ENCODE results near the gene EPDR1.

The EPDR1 gene

GRCh38 chr7:37977243-37977642, 56.8 kb downstream of the EPDR1 start:
- no peak overlapping the region for H3K27ac ChIP-seq
- TF ChIP-seq CTCF (IDR thresholded peaks at IDR 0.05) (no peak), ZFX (IDR thresholded peaks at IDR 0.05; ENCODE audit: borderline replicate concordance) (no peak)

DNA sequence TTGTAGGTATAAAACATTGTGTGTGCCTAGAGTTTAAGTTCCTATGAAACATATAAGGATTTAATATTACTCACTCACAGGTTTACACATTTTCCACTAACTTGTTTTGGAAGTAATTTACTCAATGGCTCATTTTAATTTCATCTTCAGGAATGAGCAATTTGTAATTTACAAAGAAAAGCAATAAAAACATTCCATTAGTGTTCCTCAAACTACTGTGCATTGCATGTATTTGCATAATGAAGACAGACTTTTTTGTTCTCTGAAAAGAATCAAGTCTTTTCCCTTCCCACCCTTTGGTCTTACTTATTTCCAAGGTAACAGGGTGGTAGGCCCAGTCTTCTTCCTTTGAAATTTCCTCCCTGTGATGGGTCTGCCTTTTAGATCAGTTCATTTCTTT, 61.2 kb downstream of the EPDR1 start:
- H3K27ac ChIP-seq, result no peak overlapping the region
- no peak for TF ChIP-seq CTCF (IDR thresholded peaks at IDR 0.05)
- TF ChIP-seq ZFX (IDR thresholded peaks at IDR 0.05; ENCODE audit: borderline replicate concordance), result no peak

GRCh38 chr7:37982423-37982822, 62.0 kb downstream of the EPDR1 start:
- no peak for TF ChIP-seq CTCF (IDR thresholded peaks at IDR 0.05)
- H3K27ac ChIP-seq, result no peak overlapping the region

DNA sequence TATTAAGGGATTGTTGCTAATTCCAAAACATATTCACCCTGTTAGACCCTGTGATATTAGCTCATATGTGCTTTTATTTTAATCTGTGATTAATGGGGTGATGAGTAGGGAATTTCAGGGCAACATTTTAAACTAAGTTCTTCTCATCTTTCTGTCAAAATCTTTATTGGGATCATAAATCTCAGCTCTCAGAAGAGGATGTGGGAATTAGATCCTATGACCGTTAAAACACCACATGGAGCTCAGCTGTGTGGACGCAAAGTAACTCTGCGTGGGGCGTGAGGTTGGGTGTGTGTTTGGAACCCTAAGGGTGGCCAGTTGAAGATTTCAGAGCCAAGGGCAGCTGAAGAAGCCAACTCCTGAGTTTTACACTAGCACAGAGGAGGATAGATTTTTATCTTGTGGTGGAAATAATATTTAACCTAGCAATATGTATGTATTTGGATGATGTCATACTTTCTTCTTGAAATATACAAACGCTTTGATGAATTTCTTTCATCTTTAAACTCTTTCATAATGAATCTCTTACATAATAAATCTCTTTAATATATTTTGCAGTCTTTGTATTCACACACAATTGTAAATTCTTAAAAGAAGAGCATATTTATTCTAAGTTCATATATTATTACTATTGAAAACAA, 64.4 kb downstream of the EPDR1 start:
- no peak overlapping the region for H3K27ac ChIP-seq
- no peak for TF ChIP-seq CTCF (IDR thresholded peaks at IDR 0.05)
- TF ChIP-seq ZFX (IDR thresholded peaks at IDR 0.05; ENCODE audit: borderline replicate concordance), result no peak

GRCh38 chr7:37986908-37987330, 66.5 kb downstream of the EPDR1 start:
- no peak overlapping the region for H3K27ac ChIP-seq
- no peak for TF ChIP-seq ZFX (IDR thresholded peaks at IDR 0.05; ENCODE audit: borderline replicate concordance)
- TF ChIP-seq CTCF (IDR thresholded peaks at IDR 0.05), result no peak

DNA sequence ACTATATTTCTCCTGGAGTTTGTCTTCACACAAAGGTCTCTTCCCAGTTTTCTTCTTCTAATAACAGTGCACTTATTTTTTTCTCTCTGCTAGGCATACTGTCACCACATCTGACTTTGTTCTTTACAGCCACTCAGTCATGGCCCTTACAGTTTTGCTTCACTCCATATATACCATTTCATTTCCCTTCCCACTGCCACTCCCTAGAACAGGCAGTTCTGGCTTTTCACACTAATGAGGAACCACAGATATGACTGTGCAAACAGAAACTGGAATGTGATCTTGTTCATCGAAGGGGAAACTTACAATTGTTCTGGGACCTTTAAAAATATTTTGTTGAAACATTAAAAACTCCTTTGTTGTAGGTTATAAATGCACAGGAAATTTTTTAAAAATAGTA, 67.3 kb downstream of the EPDR1 start:
- no peak for TF ChIP-seq CTCF (IDR thresholded peaks at IDR 0.05)
- TF ChIP-seq ZFX (IDR thresholded peaks at IDR 0.05; ENCODE audit: borderline replicate concordance), result no peak
- no peak overlapping the region for H3K27ac ChIP-seq

DNA sequence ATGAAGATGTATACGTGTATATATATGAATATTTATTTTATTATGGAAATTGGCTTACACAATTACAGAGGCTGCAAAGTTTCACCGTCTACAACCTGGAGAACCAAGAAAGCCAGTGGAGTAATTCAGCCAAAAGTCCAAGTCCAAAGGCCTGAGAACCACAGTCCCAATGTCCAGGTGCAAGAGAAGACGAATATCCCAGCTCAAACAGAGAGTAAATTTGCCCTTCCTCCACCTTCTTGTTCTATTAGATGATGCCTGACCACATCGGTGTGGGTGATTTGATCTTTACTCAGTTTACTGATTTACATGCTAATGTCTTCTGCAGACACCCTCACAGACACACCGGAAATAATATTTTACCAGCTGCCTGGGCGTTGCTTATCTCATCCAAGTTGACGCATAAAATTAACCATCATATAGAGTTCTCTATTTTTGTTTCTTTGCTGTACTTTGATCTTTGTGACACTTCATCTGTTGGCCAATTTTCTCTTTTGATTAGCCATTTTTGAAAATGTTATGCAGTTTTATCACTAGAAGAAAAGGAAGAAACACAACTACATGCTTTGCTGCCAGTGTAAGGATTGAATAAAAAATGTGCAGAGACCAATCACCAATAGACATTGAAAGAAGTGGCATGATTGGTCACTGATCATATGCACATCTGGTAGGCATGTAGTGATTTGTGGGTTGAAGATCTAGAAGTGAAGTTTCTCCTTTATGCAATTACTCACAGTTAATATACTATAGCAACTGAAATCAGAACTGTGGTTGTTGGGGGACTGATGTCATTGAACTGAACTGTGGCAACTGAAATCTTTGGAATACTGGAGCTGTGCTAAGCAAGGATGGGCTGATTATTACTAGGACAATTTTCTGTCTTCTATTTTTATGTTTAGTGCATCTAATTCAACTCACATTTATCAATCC, 68.5 kb downstream of the EPDR1 start:
- TF ChIP-seq ZFX (IDR thresholded peaks at IDR 0.05; ENCODE audit: borderline replicate concordance), result no peak
- TF ChIP-seq CTCF (IDR thresholded peaks at IDR 0.05), result no peak

More for the DNA sequence above, 68.5 kb downstream of the EPDR1 start:
- H3K27ac ChIP-seq, result no peak overlapping the region

Measured in 22Rv1 (cell line).